ENCODE data around the gene RBM6.

Gene RBM6

GRCh38 chr3:50124800-50125178 is 184.8 kb downstream of the RBM6 start:
- DNase-seq, result no peak

- peak in 3 of 56 donors; percentile 15 to 23 (median 16) for DNase-seq
These were observed 185.8 kb downstream of the RBM6 start for GRCh38 chr3:50125541-50126286.

GRCh38 chr3:50126287-50127211 is 186.6 kb downstream of the RBM6 start:
- DNase-seq, result no peak

Data from amygdala (tissue), 56 donors.